Activated naive CD4-positive, alpha-beta T cell treated with anti-CD3 and anti-CD28 coated beads, Interleukin-2, amount 50 U/mL, for 24 hours (primary cell): Measurements from ENCODE around the gene AGAP2.
"Not testable (repeated sequence)": the region's sequence is repeated elsewhere in the genome, so short reads cannot be mapped to it uniquely, and the experiment has no call there.

Source experiments
- H3K27ac Mint-ChIP-seq: one replicate; pipeline ENCODE4 v1.8.0; 2021; ENCODE audit warnings: mild to moderate bottlenecking, mixed read lengths
- H3K27me3 Mint-ChIP-seq: one replicate; pipeline ENCODE4 v1.8.0; 2021; ENCODE audit warnings: mixed read lengths
- H3K36me3 Mint-ChIP-seq: one replicate; pipeline ENCODE4 v1.8.0; 2021; ENCODE audit warnings: mixed read lengths
- H3K4me1 Mint-ChIP-seq: one replicate; pipeline ENCODE4 v1.8.0; 2021; ENCODE audit warnings: mixed read lengths
- H3K4me3 Mint-ChIP-seq: one replicate; pipeline ENCODE4 v1.8.0; 2021; ENCODE audit warnings: mild to moderate bottlenecking, mixed read lengths
- H3K9me3 Mint-ChIP-seq: one replicate; pipeline ENCODE4 v1.8.0; 2021; ENCODE audit warnings: mixed read lengths

AGAP2 gene

DNA sequence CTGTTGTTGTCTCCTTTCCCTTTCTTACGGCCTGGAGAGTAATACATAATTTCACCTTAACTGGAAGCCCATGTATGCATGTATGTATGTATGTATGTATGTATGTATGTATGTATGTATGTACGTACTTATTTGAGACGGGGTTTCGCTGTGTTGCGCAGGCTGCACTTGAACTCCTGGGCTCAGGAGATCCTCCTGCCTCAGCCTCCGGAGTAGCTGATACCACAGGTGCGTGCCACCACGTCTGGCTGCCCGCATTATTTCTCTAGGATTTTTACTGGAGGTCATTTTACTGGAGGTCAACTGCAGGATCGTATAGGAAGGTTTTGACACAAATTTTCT is 45.3 kb downstream of the AGAP2 start:
- Mint-ChIP-seq H3K9me3 (no peaks in the 10 kb centered on the region), H3K27me3 (peaks cover 3% of the 10 kb centered on the region), H3K4me3 (no peak overlapping the region), H3K4me1 (no peaks in the 10 kb centered on the region), H3K36me3 (peaks cover 4% of the 10 kb centered on the region), H3K27ac (no peak overlapping the region)

DNA sequence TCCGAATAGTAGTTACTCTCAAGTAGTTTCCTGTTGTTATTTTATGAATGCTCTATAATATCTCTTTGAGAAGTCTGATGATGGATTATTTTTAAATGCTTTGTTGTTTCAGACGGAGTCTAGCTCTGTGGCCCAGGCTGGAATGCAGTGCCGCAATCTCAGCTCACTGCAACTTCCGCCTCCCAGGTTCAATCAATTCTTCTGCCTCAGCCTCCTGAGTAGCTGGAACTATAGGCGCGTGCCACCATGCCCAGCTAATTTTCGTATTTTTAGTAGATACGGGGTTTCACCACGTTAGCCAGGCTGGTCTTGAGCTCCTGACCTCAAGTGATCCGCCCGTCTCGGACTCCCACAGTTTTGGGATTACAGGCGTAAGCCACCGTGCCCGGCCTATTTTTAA is 46.0 kb downstream of the AGAP2 start:
- Mint-ChIP-seq H3K4me1 (no peaks in the 10 kb centered on the region), H3K36me3 (peaks cover 3% of the 10 kb centered on the region), H3K9me3 (no peaks in the 10 kb centered on the region), H3K4me3 (no peak overlapping the region), H3K27me3 (peaks cover 7% of the 10 kb centered on the region), H3K27ac (no peak overlapping the region)

DNA sequence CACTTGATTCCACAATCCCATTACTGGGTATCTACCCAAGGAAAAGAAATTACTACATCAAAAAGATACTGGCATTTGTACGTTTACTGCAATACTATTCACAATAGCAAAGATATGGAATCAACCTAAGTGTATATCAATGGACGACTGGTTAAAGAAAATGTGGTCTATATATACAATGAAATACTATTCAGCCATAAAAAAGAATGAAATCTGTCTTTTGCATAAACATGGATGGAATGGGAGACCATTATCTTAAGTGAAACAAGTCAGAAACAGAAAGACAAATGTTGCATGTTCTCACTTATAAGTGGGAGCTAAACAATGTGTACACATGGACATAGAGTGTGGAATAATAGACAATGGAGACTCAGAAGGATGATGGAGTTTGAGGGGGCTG is 49.6 kb downstream of the AGAP2 start:
- peaks cover 16% of the 10 kb centered on the region for H3K27me3 Mint-ChIP-seq
- H3K4me1 Mint-ChIP-seq: no peaks in the 10 kb centered on the region
- no peaks in the 10 kb centered on the region for H3K9me3 Mint-ChIP-seq
- H3K4me3 Mint-ChIP-seq: no peak overlapping the region
- H3K27ac Mint-ChIP-seq: no peak overlapping the region
- no peaks in the 10 kb centered on the region for H3K36me3 Mint-ChIP-seq

DNA sequence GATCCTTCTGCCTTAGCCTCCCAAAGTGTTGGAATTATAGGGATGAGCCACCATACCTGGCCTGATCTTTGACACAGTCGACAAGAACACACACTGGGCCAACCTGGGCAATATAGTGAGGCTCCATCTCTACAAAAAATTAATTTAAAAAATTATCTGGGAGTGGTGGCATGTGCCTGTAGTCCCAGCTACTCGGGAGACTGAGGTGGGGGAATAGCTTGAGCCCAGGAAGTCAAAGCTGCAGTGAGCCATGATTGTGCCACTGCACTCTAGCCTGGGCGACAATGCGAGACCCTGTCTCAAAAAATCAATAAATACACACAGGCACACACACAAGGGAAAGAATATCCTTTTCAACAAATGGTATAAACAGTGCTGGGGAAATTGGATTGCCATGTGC is 50.7 kb downstream of the AGAP2 start:
- Mint-ChIP-seq H3K36me3 (no peaks in the 10 kb centered on the region), H3K4me3 (no peak overlapping the region), H3K4me1 (no peaks in the 10 kb centered on the region), H3K9me3 (no peaks in the 10 kb centered on the region), H3K27me3 (peaks cover 16% of the 10 kb centered on the region), H3K27ac (no peak overlapping the region)

DNA sequence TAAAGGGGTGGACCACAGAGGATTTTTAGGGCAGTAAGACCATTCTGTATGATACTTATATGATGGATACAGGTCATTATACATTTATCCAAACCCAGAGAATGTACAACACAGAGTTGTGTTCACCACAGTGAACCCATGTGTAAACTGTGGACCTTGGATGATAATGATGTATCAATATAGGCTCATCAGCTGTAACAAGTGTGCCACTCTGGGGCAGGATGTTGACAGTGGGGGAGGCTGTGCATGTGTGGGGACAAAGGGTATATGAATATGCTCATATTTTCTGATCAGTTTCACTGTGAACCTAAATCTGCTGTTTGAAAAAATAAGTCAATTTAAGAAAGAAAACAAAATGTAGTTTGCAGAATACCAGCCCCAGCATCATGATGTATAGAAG is 58.8 kb downstream of the AGAP2 start:
- no peaks in the 10 kb centered on the region for H3K27me3 Mint-ChIP-seq
- peaks cover 5% of the 10 kb centered on the region for H3K9me3 Mint-ChIP-seq
- no peak overlapping the region for H3K27ac Mint-ChIP-seq
- H3K4me3 Mint-ChIP-seq: no peak overlapping the region
- H3K36me3 Mint-ChIP-seq: peaks cover 4% of the 10 kb centered on the region
- no peaks in the 10 kb centered on the region for H3K4me1 Mint-ChIP-seq

DNA sequence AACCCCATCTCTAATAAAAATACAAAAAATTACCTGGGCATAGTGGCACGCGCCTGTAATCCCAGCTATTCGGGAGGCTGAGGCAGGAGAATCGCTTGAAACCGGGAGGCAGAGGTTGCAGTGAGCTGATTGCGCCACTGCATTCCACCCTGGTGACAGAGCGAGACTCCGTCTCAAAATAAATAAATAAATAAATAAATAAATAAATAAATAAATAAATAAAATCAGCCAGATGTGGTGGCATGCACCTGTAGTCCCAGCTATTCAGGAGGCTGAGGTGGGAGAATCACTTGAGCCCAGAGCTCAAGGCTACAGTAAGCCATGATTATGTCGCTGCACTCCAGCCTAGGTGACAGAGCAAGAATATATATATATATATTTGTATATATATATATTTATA is 60.6 kb downstream of the AGAP2 start:
- H3K4me3 Mint-ChIP-seq, H3K4me1 Mint-ChIP-seq, H3K27me3 Mint-ChIP-seq, H3K27ac Mint-ChIP-seq, H3K9me3 Mint-ChIP-seq, H3K36me3 Mint-ChIP-seq: not testable (repeated sequence)

DNA sequence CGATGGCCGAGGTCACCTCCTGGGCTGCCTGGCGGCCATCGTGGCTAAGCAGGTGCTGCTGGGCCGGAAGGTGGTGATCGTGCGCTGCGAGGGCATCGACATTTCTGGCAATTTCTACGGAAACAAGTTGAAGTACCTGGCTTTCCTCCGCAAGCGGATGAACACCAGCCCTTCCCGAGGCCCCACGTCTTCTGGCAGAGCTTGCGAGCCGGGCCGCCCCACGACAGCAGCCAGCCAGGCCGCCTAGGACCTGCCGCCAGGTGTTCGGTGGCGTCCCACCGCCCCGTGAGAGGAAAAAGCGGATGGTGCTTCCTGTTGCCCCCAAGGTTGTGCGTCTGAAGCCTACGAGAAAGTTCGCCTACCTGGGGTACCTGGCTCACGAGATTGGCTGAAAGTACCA is 63.9 kb downstream of the AGAP2 start:
- Mint-ChIP-seq H3K4me1 (no peaks in the 10 kb centered on the region), H3K4me3 (no peak overlapping the region), H3K9me3 (no peaks in the 10 kb centered on the region), H3K27ac (no peak overlapping the region), H3K27me3 (no peaks in the 10 kb centered on the region), H3K36me3 (no peaks in the 10 kb centered on the region)
